Osteoblast (primary cell): Measurements from ENCODE around the gene JAK1. TPM values are rescaled to one million over a fixed set of nuclear protein-coding genes. Genes with fewer than 3 reads are reported as not detected.

Source experiments
- DNase-seq: peaks from one replicate; pipeline ENCODE4 v3.0.0; 2011; ENCODE audit warnings: low spot score, mixed read lengths; ENCODE audit not compliant: insufficient read length; ENCODE audit errors: missing footprints
- H2AFZ ChIP-seq: 2 replicates; pipeline ENCODE4 v1.6.0; 2011; ENCODE audit warnings: mild to moderate bottlenecking, low read length
- H3K27ac ChIP-seq: 2 replicates; pipeline ENCODE4 v1.5.1; 2011; ENCODE audit warnings: mild to moderate bottlenecking, low read depth, low read length, moderate library complexity
- H3K27me3 ChIP-seq: 2 replicates; pipeline ENCODE4 v1.6.0; 2012; ENCODE audit warnings: mild to moderate bottlenecking, control low read depth, inconsistent platforms, low read length, moderate library complexity; ENCODE audit not compliant: insufficient read depth
- H3K36me3 ChIP-seq: 2 replicates; pipeline ENCODE4 v1.5.1; 2011; ENCODE audit warnings: mild to moderate bottlenecking, low read length, control low read depth, moderate library complexity; ENCODE audit not compliant: insufficient read depth
- H3K4me1 ChIP-seq: 2 replicates; pipeline ENCODE4 v1.5.1; 2011; ENCODE audit warnings: mild to moderate bottlenecking, low read length, control low read depth, moderate library complexity; ENCODE audit not compliant: insufficient read depth
- H3K4me2 ChIP-seq: 2 replicates; pipeline ENCODE4 v1.6.0; 2011; ENCODE audit warnings: mild to moderate bottlenecking, low read length; ENCODE audit not compliant: insufficient read depth
- H3K4me3 ChIP-seq: fragments of 200-600 bp; sonication (generic); 3 replicates; pipeline ENCODE4 v1.5.1; 2012; ENCODE audit warnings: mild to moderate bottlenecking, low read length, inconsistent platforms; ENCODE audit not compliant: insufficient read depth
- H3K79me2 ChIP-seq: 2 replicates; pipeline ENCODE4 v1.6.0; 2012; ENCODE audit warnings: mild to moderate bottlenecking, low read length, control low read depth, inconsistent platforms; ENCODE audit not compliant: insufficient read depth
- H3K9me3 ChIP-seq: 2 replicates; pipeline ENCODE4 v1.5.1; 2011; ENCODE audit warnings: low read depth, low read length, control low read depth
- H4K20me1 ChIP-seq: 2 replicates; pipeline ENCODE4 v1.6.0; 2012; ENCODE audit warnings: mild to moderate bottlenecking, low read length, control low read depth; ENCODE audit not compliant: insufficient read depth
- CTCF ChIP-seq: IDR thresholded peaks from 2 replicates; pipeline ENCODE4 v1.5.1; 2011; ENCODE audit warnings: mild to moderate bottlenecking, low read depth, low read length, moderate library complexity; ENCODE audit errors: extremely low read depth
- total RNA-seq: library from RNA; depleted of rRNA; stranded (reverse); fragments of >200 nt; gene quantifications from 2 replicates; pipeline ENCODE4 v1.2.3, GENCODE V29; 2012

Gene JAK1
- total RNA-seq, 1 donor, result 197 TPM

DNA sequence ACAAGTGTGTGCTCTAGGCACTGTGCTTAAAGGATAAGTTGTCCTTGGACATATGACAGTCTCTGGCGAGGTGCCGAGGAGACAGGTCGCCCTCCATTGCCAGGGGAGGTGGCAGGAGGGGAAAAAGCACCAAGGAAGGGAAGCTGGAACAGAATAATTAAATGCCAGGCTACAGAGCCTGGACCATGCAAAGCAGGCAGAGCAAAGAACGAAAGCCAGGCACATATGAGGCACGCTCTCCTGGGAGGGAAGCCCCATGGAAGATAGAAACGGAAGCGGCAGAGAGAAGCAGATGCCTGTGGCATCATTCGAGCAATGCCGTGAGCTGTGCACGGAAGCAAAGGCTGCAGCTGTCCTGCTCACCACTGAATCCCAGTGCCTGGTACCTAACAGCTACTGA, 91.2 kb downstream of the JAK1 start:
- DNase-seq, result no peak
- H3K27me3 ChIP-seq, result no peaks in the 10 kb centered on the region
- no peak for TF ChIP-seq CTCF
- H3K27ac ChIP-seq, result no peak overlapping the region
- H3K9me3 ChIP-seq, result no peaks in the 10 kb centered on the region
- no peak overlapping the region for H3K4me2 ChIP-seq
- no peak overlapping the region for H2AFZ ChIP-seq
- H4K20me1 ChIP-seq, result no peaks in the 10 kb centered on the region
- peaks cover 3% of the 10 kb centered on the region for H3K79me2 ChIP-seq
- no peak overlapping the region for H3K4me3 ChIP-seq
- no peaks in the 10 kb centered on the region for H3K4me1 ChIP-seq
- peaks cover 42% of the 10 kb centered on the region for H3K36me3 ChIP-seq

DNA sequence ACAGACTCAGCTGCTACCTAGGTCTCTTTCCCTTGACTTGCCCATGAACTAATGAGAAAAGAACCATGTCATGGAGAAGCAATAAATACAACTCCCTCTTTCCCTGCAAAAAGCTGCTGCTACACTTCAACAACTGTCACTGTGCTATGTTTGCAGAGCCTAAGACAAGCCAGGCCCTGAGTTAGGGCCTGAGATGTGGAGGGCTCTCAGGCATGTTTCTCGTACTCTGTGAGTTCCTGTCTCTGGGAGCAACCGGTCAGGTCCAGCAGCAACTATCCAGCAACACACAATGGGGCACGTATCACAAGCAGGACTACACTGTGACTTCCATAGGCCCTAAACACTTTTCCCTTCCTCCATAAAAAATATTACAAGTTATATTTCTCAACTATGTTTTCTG, 91.7 kb downstream of the JAK1 start:
- peaks cover 47% of the 10 kb centered on the region for H3K36me3 ChIP-seq
- H3K4me1 ChIP-seq, result no peaks in the 10 kb centered on the region
- no peak overlapping the region for H3K4me2 ChIP-seq
- no peak for DNase-seq
- H2AFZ ChIP-seq, result no peak overlapping the region
- no peaks in the 10 kb centered on the region for H3K27me3 ChIP-seq
- no peaks in the 10 kb centered on the region for H4K20me1 ChIP-seq
- no peaks in the 10 kb centered on the region for H3K79me2 ChIP-seq
- TF ChIP-seq CTCF, result no peak
- H3K27ac ChIP-seq, result no peak overlapping the region
- H3K9me3 ChIP-seq, result no peaks in the 10 kb centered on the region
- no peak overlapping the region for H3K4me3 ChIP-seq

GRCh38 chr1:64873576-64873975, 92.8 kb downstream of the JAK1 start:
- Histone ChIP-seq H3K4me3 (no peak overlapping the region), H3K9me3 (no peaks in the 10 kb centered on the region), H3K4me2 (no peak overlapping the region), H3K36me3 (peaks cover 51% of the 10 kb centered on the region), H3K27me3 (no peaks in the 10 kb centered on the region), H3K79me2 (no peaks in the 10 kb centered on the region), H2AFZ (no peak overlapping the region), H4K20me1 (no peaks in the 10 kb centered on the region), H3K4me1 (no peaks in the 10 kb centered on the region), H3K27ac (no peak overlapping the region)
- no peak for DNase-seq
- no peak for TF ChIP-seq CTCF

DNA sequence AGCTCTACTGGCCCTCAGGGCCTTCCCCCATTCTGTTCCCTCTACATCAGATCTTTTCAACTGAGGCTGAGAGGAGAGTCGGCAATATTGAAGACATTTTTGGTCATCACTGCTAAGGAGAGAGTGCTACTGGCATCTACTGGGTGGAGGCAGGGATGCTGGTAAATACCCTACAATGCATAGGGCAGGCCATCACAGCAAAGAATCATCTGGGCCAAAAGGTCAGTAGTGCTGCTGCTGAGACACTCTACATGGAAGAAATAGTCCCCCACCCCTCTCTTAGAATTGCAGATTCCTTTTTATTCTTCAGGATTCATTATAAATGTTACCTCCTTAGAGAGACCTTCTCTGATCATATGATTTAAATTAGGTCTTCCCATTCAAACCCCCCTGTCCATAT, 94.3 kb downstream of the JAK1 start:
- Histone ChIP-seq H3K79me2 (no peaks in the 10 kb centered on the region), H3K36me3 (peaks cover 45% of the 10 kb centered on the region), H3K4me2 (no peak overlapping the region), H3K4me3 (no peak overlapping the region), H3K27me3 (no peaks in the 10 kb centered on the region), H3K27ac (no peak overlapping the region), H2AFZ (no peak overlapping the region), H3K4me1 (no peaks in the 10 kb centered on the region), H3K9me3 (no peaks in the 10 kb centered on the region), H4K20me1 (no peaks in the 10 kb centered on the region)
- no peak for DNase-seq
- TF ChIP-seq CTCF, result no peak
